Upper lobe of left lung (tissue), 6 donors: ENCODE data around the gene TNFSF11. TPM values are rescaled to one million over a fixed set of nuclear protein-coding genes. Genes with fewer than 3 reads are reported as not detected.

Source experiments
- ATAC-seq, 2 donors: fragments of 200-7000 bp; cut with Tn5 transposase; one replicate each; pipeline ENCODE4 v1.9.1; 2022; ENCODE audit warnings: mild to moderate bottlenecking in 2 of 2, moderate library complexity in 2 of 2; ENCODE audit not compliant: low FRiP score in 2 of 2
- DNase-seq, 2 donors: peaks; one replicate each; pipeline ENCODE4 v3.0.0-alpha.2; 2019 to 2020
- H3K27ac ChIP-seq, 4 donors: fragments of 200-600 bp; sonication (generic); one replicate each; pipeline ENCODE4 v1.5.1; 2016 to 2019
- H3K27me3 ChIP-seq, 4 donors: fragments of 200-600 bp; sonication (generic); one replicate each; pipeline ENCODE4 v1.5.1; 2017 to 2019
- H3K36me3 ChIP-seq, 4 donors: fragments of 200-600 bp; sonication (generic); one replicate each; pipeline ENCODE4 v1.5.1; 2016 to 2019
- H3K4me1 ChIP-seq, 4 donors: fragments of 200-600 bp; sonication (generic); one replicate each; pipeline ENCODE4 v1.5.1; 2018 to 2019
- H3K4me3 ChIP-seq, 4 donors: fragments of 200-600 bp; sonication (generic); one replicate each; pipeline ENCODE4 v1.5.1; 2017 to 2019; ENCODE audit warnings: mild to moderate bottlenecking in 2 of 4, moderate library complexity in 1 of 4
- H3K9me3 ChIP-seq, 4 donors: fragments of 200-600 bp; sonication (generic); one replicate each; pipeline ENCODE4 v1.5.1; 2018 to 2019
- CTCF ChIP-seq, 6 experiments: fragments of 450-650 bp in 4 of 6; fragments of 200-600 bp in 2 of 6; sonication (generic) in 2 of 6; IDR thresholded peaks; one replicate each; pipeline ENCODE4 v1.5.1; 2016 to 2019; ENCODE audit warnings: antibody characterized with exemption in 6 of 6
- EP300 ChIP-seq, 4 donors: sonication (generic); formaldehyde crosslinking; IDR thresholded peaks; one replicate each; pipeline ENCODE4 v1.5.1; 2017; ENCODE audit warnings: antibody characterized with exemption in 4 of 4, control low read depth in 2 of 4
- POLR2A ChIP-seq, 4 donors: fragments of 450-650 bp; IDR thresholded peaks; one replicate each; pipeline ENCODE4 v1.5.1; 2016 to 2017; ENCODE audit warnings: antibody characterized with exemption in 4 of 4, mild to moderate bottlenecking in 2 of 4
- POLR2AphosphoS5 ChIP-seq, 2 donors: sonication (generic); formaldehyde crosslinking; IDR thresholded peaks; one replicate each; pipeline ENCODE4 v1.5.1; 2017; ENCODE audit warnings: antibody characterized with exemption in 2 of 2
- WGBS, 2 donors: methylation state at CpG; one replicate each; pipeline ENCODE4 v1.1.5; 2017 to 2018; 5-methylcytosine and 5-hydroxymethylcytosine counted together
- total RNA-seq, 6 donors: library from RNA; depleted of rRNA in 4 of 6; stranded (reverse); fragments of >200 nt in 4 of 6; gene quantifications; one replicate each; pipeline versions ENCODE4 v1.1.0 to v1.2.1, GENCODE V29; 2016 to 2021
- donor health status: DM: no; HTN: no; CAD: no; lungs with moderate emphysema.
- donor health status: DM: no; HTN: yes; CAD: no; lungs with severe emphysema.

The TNFSF11 gene
- total RNA-seq, 6 donors from 2014 or later: not detected

DNA sequence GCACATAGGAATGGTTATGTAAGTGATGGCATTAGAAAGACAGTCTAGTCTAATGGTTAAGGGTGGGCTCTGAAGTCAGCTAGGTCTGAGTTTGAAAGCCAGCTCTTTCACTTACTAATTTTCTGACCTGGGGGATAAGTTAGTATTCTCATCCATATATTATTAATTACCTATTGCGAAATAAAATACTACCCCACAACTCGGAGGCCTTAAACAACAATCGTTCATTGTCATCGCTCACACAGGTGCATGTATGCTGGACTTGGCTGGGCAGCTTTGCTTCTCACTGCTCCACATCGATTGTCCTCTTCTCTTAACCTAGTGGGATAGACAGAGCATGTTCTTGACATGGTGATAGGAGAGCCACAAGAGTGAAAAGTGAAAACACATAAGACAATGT lies 54.7 kb downstream of the TNFSF11 start:
- ATAC-seq (no peak), DNase-seq (no peak)
- Histone ChIP-seq H3K36me3 (no peaks in the 10 kb centered on the region), H3K4me3 (no peak overlapping the region), H3K4me1 (no peaks in the 10 kb centered on the region), H3K27ac (no peak overlapping the region), H3K27me3 (no peaks in the 10 kb centered on the region), H3K9me3 (no peaks in the 10 kb centered on the region)
- 87 to 89% methylated on average over 5 of the region's 5 CpGs for WGBS, 2 donors
- TF ChIP-seq EP300 (IDR thresholded peaks at IDR 0.05): no peak
- no peak for TF ChIP-seq POLR2AphosphoS5 (IDR thresholded peaks at IDR 0.05)
- TF ChIP-seq POLR2A (IDR thresholded peaks at IDR 0.05): no peak
- TF ChIP-seq CTCF (IDR thresholded peaks at IDR 0.05): no peak

- no peaks in the 10 kb centered on the region for H3K4me1 ChIP-seq
- WGBS, 2 donors: 93 to 94% methylated on average over 1 of the region's 1 CpG
- H3K36me3 ChIP-seq: no peaks in the 10 kb centered on the region
Observed at GRCh38 chr13:42631181-42631580, 57.2 kb downstream of the TNFSF11 start.

DNA sequence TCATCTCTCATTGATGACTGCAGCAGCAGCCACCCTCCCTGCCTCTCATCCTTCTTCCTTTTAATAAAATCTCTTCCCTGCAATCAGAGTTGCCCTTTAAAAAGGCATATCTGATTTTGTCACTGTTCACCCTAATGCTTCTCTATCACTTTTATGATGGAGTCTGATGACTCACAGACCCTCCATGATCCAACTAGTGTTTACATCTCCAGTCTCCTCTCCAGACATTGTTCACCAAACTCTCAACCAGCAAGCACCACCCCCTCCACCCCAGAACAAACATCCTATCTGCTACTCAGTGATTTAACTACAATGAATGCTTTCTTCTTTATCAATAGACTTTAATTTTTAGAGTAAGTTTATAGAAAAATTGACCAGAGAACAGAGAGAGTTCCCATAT lies 59.5 kb downstream of the TNFSF11 start:
- no peak for ATAC-seq
- H3K4me3 ChIP-seq: no peak overlapping the region
- no peaks in the 10 kb centered on the region for H3K27me3 ChIP-seq
- H3K9me3 ChIP-seq: no peaks in the 10 kb centered on the region
- TF ChIP-seq POLR2A (IDR thresholded peaks at IDR 0.05): no peak
- no peak for TF ChIP-seq POLR2AphosphoS5 (IDR thresholded peaks at IDR 0.05)
- TF ChIP-seq EP300 (IDR thresholded peaks at IDR 0.05): no peak
- TF ChIP-seq CTCF (IDR thresholded peaks at IDR 0.05): no peak
- H3K27ac ChIP-seq: no peak overlapping the region
- no peak for DNase-seq
- H3K36me3 ChIP-seq: no peaks in the 10 kb centered on the region
- H3K4me1 ChIP-seq: no peaks in the 10 kb centered on the region

More at GRCh38 chr13:42631181-42631580, 57.2 kb downstream of the TNFSF11 start:
- Histone ChIP-seq H3K9me3 (no peaks in the 10 kb centered on the region), H3K27me3 (no peaks in the 10 kb centered on the region), H3K27ac (no peak overlapping the region), H3K4me3 (no peak overlapping the region)
- no peak for ATAC-seq
- no peak for TF ChIP-seq CTCF (IDR thresholded peaks at IDR 0.05)
- TF ChIP-seq POLR2AphosphoS5 (IDR thresholded peaks at IDR 0.05): no peak
- no peak for TF ChIP-seq EP300 (IDR thresholded peaks at IDR 0.05)
- TF ChIP-seq POLR2A (IDR thresholded peaks at IDR 0.05): no peak
- no peak for DNase-seq

DNA sequence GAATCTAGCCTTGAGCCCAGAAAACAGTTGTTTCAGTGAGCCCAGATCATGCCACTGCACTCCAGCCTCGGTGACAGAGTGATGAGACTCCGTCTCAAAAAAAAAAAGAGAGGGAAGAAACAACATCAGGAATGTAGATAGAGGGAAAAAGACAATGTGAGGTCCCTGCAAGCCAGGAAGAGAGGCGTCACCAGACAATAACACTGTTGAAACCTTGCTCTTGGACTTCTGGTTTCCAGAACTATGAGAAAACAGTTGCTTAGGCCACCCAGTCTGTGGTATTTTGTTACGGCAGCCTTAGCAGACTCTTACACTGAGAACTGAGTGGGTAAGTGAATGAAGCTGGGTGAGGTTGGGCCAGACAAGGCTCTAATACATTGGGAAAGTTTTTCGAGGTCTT lies 64.1 kb downstream of the TNFSF11 start:
- no peaks in the 10 kb centered on the region for H3K4me1 ChIP-seq
- no peaks in the 10 kb centered on the region for H3K9me3 ChIP-seq
- DNase-seq (no peak), ATAC-seq (no peak)
- H3K4me3 ChIP-seq: no peak overlapping the region
- no peaks in the 10 kb centered on the region for H3K27me3 ChIP-seq
- 77 to 82% methylated on average over 5 of the region's 5 CpGs for WGBS, 2 donors
- no peak for TF ChIP-seq POLR2A (IDR thresholded peaks at IDR 0.05)
- no peak for TF ChIP-seq POLR2AphosphoS5 (IDR thresholded peaks at IDR 0.05)
- TF ChIP-seq CTCF (IDR thresholded peaks at IDR 0.05): no peak
- TF ChIP-seq EP300 (IDR thresholded peaks at IDR 0.05): no peak
- no peaks in the 10 kb centered on the region for H3K36me3 ChIP-seq
- H3K27ac ChIP-seq: no peak overlapping the region

DNA sequence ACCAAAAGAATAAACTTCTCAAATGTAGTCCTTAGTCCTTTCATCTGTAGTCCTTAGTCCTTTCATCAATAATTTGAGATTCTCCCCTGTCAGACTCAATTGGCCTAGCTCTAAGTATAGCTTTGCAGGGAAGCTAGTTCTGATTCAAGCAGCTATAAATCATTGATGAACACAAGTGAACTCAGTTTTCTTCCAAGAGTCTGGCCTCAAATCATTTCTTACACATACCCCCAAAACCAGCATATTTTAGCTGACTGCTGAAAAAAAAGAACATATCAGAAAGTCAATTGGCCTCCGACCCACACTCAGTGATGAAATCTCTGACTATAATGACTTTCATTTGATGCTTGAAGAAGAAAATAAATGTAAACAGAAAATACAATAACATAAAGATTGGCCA lies 64.9 kb downstream of the TNFSF11 start:
- Histone ChIP-seq H3K9me3 (no peaks in the 10 kb centered on the region), H3K36me3 (no peaks in the 10 kb centered on the region), H3K4me1 (no peaks in the 10 kb centered on the region), H3K27ac (no peak overlapping the region), H3K27me3 (no peaks in the 10 kb centered on the region), H3K4me3 (no peak overlapping the region)
- DNase-seq (no peak), ATAC-seq (no peak)
- TF ChIP-seq CTCF (IDR thresholded peaks at IDR 0.05) (no peak), EP300 (IDR thresholded peaks at IDR 0.05) (no peak), POLR2A (IDR thresholded peaks at IDR 0.05) (no peak), POLR2AphosphoS5 (IDR thresholded peaks at IDR 0.05) (no peak)
- 57 to 70% methylated on average over 1 of the region's 1 CpG for WGBS, 2 donors
